NAMALWA (cell line): ENCODE measurements around the gene INPP4B.

Experiments
- DNase-seq: peaks from one replicate; pipeline ENCODE4 v3.0.0-alpha.2; 2015; ENCODE audit warnings: low spot score

INPP4B gene

GRCh38 chr4:142287371-142287770 lies 558.7 kb downstream of the INPP4B start:
- no peak for DNase-seq

GRCh38 chr4:142285222-142285583 lies 560.9 kb downstream of the INPP4B start:
- DNase-seq, result no peak

DNA sequence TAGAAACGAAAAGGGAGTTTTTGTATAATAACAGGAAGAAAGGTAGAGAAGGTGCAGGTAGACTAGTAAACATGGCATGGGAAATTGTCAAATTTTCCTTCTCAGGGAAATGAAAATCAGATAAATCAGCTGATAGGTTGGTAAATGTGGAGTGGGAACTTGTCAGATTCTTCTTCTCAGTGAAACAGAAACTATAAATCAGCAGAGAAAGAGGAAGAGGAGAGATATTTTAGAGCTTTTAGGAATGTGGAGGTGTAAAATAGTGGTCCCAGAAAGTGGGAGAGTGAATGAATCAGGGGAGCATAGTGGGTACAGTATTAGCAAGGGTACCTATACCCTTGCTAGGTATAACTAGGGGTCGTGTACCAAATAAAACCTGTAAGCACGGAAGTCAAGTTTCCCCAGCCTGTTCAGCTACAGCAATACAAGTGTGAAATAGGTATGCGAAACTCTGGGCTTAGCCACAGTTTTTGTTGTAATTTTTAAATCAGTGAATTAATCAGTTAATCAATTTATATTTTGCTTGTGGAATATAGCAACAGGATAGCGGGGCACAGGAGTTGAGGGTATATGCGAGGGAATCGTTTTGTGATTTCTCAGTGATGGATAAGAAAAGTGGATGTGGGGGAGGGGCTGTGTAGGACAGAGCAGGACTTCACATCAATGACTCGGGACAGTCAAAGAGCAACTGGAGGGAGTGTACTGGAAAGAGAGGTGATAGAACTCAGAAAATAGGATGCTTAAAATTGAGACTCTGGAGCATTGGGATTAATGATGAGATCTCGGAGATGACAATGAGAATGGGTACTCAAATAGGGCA lies 561.5 kb downstream of the INPP4B start:
- no peak for DNase-seq

DNA sequence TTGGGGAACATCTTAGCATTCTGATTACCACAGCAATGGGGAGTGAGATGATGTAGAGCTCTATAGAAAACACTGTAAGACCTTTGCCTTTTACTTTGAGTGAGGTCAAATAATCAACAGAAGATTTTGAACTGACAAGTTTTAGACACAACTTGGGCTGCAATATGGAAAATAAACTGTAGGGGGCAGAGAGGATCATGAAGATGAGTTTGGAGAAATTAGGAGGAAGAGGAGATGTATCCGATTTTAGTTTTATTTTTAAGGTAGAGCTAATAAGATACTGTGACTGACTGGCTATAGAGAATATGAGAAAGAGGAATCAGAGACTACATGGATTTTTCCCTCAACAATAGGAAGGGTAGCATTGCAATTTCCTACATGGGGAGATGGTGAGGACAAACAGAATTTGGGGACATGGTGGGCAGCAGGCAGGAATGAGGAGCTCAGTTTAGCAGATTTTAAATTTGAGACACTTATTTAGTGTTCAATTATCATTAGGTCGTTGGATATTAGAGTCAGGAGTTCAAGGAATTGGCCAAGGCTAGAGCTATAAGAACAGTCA lies 563.1 kb downstream of the INPP4B start:
- peak; percentile 43 for DNase-seq

- no peak for DNase-seq
Measured at GRCh38 chr4:142281999-142282398, 564.1 kb downstream of the INPP4B start.

DNA sequence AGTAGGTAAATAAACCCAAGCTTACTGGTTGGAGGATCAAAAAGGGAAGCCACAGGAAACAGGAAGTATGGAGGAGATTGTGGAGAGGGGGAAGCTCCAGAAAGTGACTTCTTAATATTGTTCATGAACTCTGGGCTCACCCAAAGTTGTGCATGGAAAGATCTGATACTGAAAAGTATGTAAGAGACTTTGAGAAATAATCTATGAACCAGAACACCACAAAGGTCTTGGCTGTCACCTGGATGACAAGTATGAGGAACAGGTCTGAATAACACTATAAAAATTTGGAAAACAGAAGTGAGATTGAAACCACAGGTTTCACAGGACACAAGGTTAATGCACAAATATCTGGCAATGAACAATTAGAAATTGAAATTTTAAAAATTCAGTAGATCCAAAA lies 567.4 kb downstream of the INPP4B start:
- no peak for DNase-seq

- DNase-seq, result no peak
Measured at GRCh38 chr4:142278171-142278570, 567.9 kb downstream of the INPP4B start.

GRCh38 chr4:142274137-142274536 lies 572.0 kb downstream of the INPP4B start:
- DNase-seq, result no peak

- DNase-seq, result no peak
Measured at GRCh38 chr4:142272452-142272851, 573.6 kb downstream of the INPP4B start.

DNA sequence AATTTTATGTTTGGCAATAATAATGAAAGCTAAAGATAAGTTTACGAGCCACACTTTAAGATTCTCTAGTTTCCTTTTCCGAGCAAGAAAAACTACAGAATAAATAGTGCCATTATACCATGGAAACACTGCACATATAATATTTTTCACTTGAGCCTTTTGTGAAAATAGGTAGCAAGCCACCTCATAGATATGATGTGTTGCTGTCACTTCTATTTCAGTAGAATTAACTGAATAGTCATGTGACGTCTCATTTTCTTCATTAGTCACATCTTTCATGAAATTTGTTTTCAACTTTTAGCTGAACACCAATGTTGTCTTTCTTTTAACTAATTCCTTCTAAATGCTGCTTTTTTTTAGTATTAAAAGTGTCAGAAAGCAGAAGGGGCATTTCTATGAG lies 574.3 kb downstream of the INPP4B start:
- no peak for DNase-seq

GRCh38 chr4:142267101-142267500 lies 579.0 kb downstream of the INPP4B start:
- no peak for DNase-seq

GRCh38 chr4:142265946-142266345 lies 580.2 kb downstream of the INPP4B start:
- no peak for DNase-seq

DNA sequence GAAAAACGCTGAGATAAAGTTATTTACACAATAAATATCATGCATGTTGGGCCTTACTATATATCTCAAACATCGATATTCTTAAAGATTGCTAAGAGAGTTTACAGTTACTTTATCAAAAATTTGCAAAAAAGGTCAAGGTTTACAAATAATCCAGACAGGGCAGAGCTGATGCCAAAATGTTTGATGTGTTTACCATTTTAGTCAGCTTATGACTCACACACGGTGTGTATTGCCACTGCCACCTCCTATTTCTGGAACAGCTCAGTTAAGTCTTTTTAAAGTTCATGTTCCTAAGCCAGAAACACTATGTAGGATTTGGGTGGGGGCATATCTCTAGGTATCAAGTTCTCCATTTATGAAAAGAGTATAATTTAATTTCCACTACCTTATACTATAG lies 580.6 kb downstream of the INPP4B start:
- no peak for DNase-seq

GRCh38 chr4:142264961-142265360 lies 581.1 kb downstream of the INPP4B start:
- DNase-seq, result no peak

DNA sequence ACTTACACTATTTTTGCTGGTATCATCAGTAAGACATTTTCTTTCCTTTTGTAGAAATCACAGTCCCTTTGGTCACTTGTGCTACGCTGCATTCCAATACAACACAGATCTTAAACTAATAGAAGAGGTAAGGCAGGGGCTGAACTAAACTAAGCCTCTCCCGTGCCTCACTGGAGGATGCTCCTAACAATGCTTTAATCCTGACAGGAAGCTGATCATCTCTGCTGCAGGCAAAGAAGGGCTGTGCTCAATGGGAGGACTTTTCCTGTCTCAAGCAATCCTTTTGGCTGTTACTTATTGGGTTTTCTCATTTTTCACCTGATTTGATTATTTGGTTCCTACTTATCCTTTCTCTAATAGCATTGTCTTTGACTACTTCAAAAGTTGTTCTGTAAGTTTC lies 583.1 kb downstream of the INPP4B start:
- no peak for DNase-seq

DNA sequence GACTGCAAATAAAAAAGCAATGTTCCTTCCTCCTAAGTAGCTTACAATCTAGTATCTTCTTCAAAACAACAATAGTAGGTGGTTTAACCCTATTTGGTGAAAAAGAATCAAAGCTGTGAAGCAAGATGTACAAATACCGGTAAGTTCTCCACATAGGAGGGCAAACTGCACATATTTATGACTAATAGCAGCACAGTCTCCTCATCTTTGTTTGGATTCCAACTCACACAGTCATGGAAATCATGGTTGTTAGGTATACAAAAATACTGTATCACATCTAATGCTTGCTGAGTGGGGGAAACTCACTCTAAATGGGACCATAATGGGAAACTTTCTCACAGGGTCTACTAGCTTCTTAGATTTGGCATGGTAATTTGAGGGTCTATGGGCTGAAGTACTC lies 597.2 kb downstream of the INPP4B start:
- DNase-seq, result no peak

GRCh38 chr4:142243255-142243654 lies 602.8 kb downstream of the INPP4B start:
- DNase-seq, result no peak

- no peak for DNase-seq
Measured at GRCh38 chr4:142242156-142242555, 603.9 kb downstream of the INPP4B start.

DNA sequence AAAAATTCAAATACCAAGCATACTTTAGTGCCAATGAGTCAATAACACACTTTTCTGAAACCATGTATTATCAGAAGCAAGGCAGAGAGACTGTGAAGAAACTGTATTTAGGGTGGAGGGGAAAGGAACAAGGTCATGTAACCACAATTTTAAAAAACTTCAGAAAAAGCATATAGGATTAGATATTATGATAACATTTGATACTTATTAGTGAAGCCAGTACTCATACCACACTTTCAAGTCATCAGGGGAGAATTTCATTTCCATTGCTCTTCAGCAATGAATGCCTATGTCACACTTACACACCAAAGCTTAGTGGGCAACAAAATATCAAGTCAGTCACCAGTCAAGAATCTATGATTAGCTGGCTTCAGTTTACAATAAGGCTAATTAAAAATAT lies 607.5 kb downstream of the INPP4B start:
- no peak for DNase-seq

GRCh38 chr4:142236268-142236667 lies 609.8 kb downstream of the INPP4B start:
- DNase-seq, result no peak

- DNase-seq, result no peak
Measured at GRCh38 chr4:142231787-142232186, 614.3 kb downstream of the INPP4B start.

GRCh38 chr4:142230991-142231390 lies 615.1 kb downstream of the INPP4B start:
- DNase-seq, result peak; percentile 10

DNA sequence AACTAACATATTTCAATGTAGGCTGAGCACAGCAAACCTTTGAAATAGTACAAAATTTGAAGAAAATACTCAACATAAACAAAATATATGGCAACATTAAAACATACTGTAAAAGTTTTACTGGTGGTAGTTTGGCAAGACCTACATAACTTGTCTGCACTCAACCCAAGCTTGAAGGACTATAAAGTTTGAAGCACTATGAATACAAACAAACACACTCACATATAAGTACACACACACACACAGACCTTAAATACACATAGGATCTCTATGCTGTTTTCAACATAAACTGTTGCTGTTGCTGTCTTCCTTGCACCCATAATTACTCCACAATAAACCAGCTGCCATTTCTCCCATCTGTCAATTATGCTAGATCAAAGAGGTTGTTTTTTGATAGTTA lies 620.1 kb downstream of the INPP4B start:
- DNase-seq, result no peak

DNA sequence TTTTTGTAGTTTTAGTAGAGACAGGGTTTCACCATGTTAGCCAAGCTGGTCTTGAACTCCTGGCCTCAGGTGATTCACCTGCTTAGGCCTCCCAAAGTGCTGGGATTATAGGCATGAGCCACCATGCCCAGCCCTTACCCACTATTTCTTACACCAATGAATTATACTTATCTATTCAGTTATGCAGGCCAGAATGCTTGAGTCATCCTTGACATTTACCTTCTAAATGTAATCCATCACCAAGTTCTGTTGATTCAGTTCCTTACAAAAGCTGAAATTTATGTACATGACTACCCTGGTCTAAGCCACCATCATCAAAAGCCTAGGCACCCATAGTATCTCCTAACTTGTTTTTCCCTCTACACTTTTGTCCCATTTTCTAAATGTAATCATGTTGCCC lies 624.0 kb downstream of the INPP4B start:
- no peak for DNase-seq
